Measurements from ENCODE around the gene ACSF3.

DNA sequence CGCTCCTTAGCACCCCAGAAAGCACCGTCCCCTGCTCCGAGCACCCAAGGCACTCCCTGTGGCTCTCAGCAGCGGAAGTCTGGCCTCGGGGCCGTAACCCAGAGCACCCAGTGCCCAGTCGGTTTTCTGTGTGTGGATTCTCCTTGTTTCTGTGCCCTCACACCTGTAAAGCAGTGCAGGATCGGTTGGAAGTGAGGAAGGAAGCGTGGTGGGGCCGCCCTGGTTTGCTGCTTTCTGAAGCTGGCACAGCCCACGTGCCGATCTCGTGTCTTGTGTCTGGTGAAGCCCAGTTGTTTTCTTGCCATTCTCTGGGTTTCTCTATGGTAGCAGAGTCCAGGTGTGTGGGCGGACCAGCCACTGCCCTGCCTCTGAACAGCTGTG is 3.7 kb downstream of the ACSF3 start:
- TF ChIP-seq, protein P1, sequence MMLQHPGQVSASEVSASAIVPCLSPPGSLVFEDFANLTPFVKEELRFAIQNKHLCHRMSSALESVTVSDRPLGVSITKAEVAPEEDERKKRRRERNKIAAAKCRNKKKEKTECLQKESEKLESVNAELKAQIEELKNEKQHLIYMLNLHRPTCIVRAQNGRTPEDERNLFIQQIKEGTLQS (IDR thresholded peaks at IDR 0.05), result no peak
- TF ChIP-seq, protein P2, sequence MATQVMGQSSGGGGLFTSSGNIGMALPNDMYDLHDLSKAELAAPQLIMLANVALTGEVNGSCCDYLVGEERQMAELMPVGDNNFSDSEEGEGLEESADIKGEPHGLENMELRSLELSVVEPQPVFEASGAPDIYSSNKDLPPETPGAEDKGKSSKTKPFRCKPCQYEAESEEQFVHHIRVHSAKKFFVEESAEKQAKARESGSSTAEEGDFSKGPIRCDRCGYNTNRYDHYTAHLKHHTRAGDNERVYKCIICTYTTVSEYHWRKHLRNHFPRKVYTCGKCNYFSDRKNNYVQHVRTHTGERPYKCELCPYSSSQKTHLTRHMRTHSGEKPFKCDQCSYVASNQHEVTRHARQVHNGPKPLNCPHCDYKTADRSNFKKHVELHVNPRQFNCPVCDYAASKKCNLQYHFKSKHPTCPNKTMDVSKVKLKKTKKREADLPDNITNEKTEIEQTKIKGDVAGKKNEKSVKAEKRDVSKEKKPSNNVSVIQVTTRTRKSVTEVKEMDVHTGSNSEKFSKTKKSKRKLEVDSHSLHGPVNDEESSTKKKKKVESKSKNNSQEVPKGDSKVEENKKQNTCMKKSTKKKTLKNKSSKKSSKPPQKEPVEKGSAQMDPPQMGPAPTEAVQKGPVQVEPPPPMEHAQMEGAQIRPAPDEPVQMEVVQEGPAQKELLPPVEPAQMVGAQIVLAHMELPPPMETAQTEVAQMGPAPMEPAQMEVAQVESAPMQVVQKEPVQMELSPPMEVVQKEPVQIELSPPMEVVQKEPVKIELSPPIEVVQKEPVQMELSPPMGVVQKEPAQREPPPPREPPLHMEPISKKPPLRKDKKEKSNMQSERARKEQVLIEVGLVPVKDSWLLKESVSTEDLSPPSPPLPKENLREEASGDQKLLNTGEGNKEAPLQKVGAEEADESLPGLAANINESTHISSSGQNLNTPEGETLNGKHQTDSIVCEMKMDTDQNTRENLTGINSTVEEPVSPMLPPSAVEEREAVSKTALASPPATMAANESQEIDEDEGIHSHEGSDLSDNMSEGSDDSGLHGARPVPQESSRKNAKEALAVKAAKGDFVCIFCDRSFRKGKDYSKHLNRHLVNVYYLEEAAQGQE (IDR thresholded peaks at IDR 0.05), result no peak
- TF ChIP-seq, protein P3, sequence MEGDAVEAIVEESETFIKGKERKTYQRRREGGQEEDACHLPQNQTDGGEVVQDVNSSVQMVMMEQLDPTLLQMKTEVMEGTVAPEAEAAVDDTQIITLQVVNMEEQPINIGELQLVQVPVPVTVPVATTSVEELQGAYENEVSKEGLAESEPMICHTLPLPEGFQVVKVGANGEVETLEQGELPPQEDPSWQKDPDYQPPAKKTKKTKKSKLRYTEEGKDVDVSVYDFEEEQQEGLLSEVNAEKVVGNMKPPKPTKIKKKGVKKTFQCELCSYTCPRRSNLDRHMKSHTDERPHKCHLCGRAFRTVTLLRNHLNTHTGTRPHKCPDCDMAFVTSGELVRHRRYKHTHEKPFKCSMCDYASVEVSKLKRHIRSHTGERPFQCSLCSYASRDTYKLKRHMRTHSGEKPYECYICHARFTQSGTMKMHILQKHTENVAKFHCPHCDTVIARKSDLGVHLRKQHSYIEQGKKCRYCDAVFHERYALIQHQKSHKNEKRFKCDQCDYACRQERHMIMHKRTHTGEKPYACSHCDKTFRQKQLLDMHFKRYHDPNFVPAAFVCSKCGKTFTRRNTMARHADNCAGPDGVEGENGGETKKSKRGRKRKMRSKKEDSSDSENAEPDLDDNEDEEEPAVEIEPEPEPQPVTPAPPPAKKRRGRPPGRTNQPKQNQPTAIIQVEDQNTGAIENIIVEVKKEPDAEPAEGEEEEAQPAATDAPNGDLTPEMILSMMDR (IDR thresholded peaks at IDR 0.05; ENCODE audit: low read depth, low read length, missing input control), result no peak
- TF ChIP-seq JUND (IDR thresholded peaks at IDR 0.05) (no peak), FOXA1 (IDR thresholded peaks at IDR 0.05) (no peak), SP1 (IDR thresholded peaks at IDR 0.05) (no peak), HNF4A (conservative IDR thresholded peaks at IDR 0.05) (no peak), RAD21 (IDR thresholded peaks at IDR 0.05) (no peak), YY1 (IDR thresholded peaks at IDR 0.05) (no peak), EGR1 (IDR thresholded peaks at IDR 0.05; ENCODE audit: low read depth in 2 of 2) (no peak), RXRA (IDR thresholded peaks at IDR 0.05) (no peak)
- TF ChIP-seq, protein P4, sequence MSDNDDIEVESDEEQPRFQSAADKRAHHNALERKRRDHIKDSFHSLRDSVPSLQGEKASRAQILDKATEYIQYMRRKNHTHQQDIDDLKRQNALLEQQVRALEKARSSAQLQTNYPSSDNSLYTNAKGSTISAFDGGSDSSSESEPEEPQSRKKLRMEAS (IDR thresholded peaks at IDR 0.05), result no peak
- TF ChIP-seq, protein P5, sequence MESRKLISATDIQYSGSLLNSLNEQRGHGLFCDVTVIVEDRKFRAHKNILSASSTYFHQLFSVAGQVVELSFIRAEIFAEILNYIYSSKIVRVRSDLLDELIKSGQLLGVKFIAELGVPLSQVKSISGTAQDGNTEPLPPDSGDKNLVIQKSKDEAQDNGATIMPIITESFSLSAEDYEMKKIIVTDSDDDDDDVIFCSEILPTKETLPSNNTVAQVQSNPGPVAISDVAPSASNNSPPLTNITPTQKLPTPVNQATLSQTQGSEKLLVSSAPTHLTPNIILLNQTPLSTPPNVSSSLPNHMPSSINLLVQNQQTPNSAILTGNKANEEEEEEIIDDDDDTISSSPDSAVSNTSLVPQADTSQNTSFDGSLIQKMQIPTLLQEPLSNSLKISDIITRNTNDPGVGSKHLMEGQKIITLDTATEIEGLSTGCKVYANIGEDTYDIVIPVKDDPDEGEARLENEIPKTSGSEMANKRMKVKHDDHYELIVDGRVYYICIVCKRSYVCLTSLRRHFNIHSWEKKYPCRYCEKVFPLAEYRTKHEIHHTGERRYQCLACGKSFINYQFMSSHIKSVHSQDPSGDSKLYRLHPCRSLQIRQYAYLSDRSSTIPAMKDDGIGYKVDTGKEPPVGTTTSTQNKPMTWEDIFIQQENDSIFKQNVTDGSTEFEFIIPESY (IDR thresholded peaks at IDR 0.05), result no peak
